HepG2 (cell line): ENCODE results near the gene ANKRD40. TPM values are rescaled to one million over a fixed set of nuclear protein-coding genes. Genes with fewer than 3 reads are reported as not detected.

Experiments
- BORCS8-MEF2B ChIP-seq: sonication (generic); formaldehyde crosslinking; IDR thresholded peaks from 2 replicates; pipeline ENCODE4 v1.8.0; 2022; ENCODE audit warnings: mild to moderate bottlenecking, missing genetic modification reagents
- CCDC6 ChIP-seq: sonication (generic); formaldehyde crosslinking; IDR thresholded peaks from 2 replicates; pipeline ENCODE4 v1.8.1; 2022; ENCODE audit warnings: mild to moderate bottlenecking, missing genetic modification reagents, moderate library complexity
- MAF1 ChIP-seq: sonication (generic); formaldehyde crosslinking; IDR thresholded peaks from 2 replicates; pipeline ENCODE4 v1.5.0; 2020; ENCODE audit warnings: missing genetic modification reagents, borderline replicate concordance
- MED1 ChIP-seq: sonication (generic); formaldehyde crosslinking; IDR thresholded peaks from 2 replicates; pipeline ENCODE4 v1.4.0; 2020; ENCODE audit warnings: missing genetic modification reagents
- MLLT10 ChIP-seq: sonication (generic); formaldehyde crosslinking; IDR thresholded peaks from 2 replicates; pipeline ENCODE4 v1.4.0; 2020; ENCODE audit warnings: missing genetic modification reagents
- NFIB ChIP-seq: sonication (generic); formaldehyde crosslinking; IDR thresholded peaks from 2 replicates; pipeline ENCODE4 v1.9.0; 2021; ENCODE audit warnings: missing genetic modification reagents, mild to moderate bottlenecking, borderline replicate concordance
- PLRG1 ChIP-seq: fragments of 450-650 bp; conservative IDR thresholded peaks from 2 replicates; pipeline ENCODE4 v1.6.1; 2016
- SP2 ChIP-seq: sonication (generic); formaldehyde crosslinking; IDR thresholded peaks from 2 replicates; pipeline ENCODE4 v1.5.1; 2020; ENCODE audit warnings: mild to moderate bottlenecking, missing genetic modification reagents
- THAP11 ChIP-seq: IDR thresholded peaks from 2 replicates; pipeline ENCODE4 v1.6.1; 2016; ENCODE audit warnings: missing biosample characterization, missing genetic modification reagents
- TP53 ChIP-seq: sonication (generic); formaldehyde crosslinking; conservative IDR thresholded peaks from 2 replicates; pipeline ENCODE4 v1.4.0; 2020; ENCODE audit warnings: missing genetic modification reagents
- XBP1 ChIP-seq: sonication (generic); formaldehyde crosslinking; IDR thresholded peaks from 2 replicates; pipeline ENCODE4 v1.5.0; 2020; ENCODE audit warnings: missing genetic modification reagents
- ZFAT ChIP-seq: sonication (generic); formaldehyde crosslinking; conservative IDR thresholded peaks from 2 replicates; pipeline ENCODE4 v1.8.1; 2023; ENCODE audit warnings: missing genetic modification reagents, inconsistent platforms
- ZNF124 ChIP-seq: sonication (generic); formaldehyde crosslinking; IDR thresholded peaks from 2 replicates; pipeline ENCODE4 v1.4.0; 2020; ENCODE audit warnings: missing genetic modification reagents
- ZNF274 ChIP-seq: sonication (generic); formaldehyde crosslinking; IDR thresholded peaks from 2 replicates; pipeline ENCODE4 v1.5.1; 2020; ENCODE audit warnings: mild to moderate bottlenecking, missing genetic modification reagents
- ZNF333 ChIP-seq: sonication (generic); formaldehyde crosslinking; IDR thresholded peaks from 2 replicates; pipeline ENCODE4 v1.4.0; 2020; ENCODE audit warnings: mild to moderate bottlenecking, missing genetic modification reagents, borderline replicate concordance
- ZNF335 ChIP-seq: sonication (generic); formaldehyde crosslinking; IDR thresholded peaks from 2 replicates; pipeline ENCODE4 v1.4.0; 2020; ENCODE audit warnings: missing genetic modification reagents
- ZNF432 ChIP-seq: sonication (generic); formaldehyde crosslinking; IDR thresholded peaks from 2 replicates; pipeline ENCODE4 v1.5.0; 2020; ENCODE audit warnings: missing genetic modification reagents, mild to moderate bottlenecking, borderline replicate concordance
- ZNF556 ChIP-seq: sonication (generic); formaldehyde crosslinking; IDR thresholded peaks from 2 replicates; pipeline ENCODE4 v1.4.0; 2020; ENCODE audit warnings: mild to moderate bottlenecking, missing genetic modification reagents, borderline replicate concordance
- ZNF775 ChIP-seq: sonication (generic); formaldehyde crosslinking; IDR thresholded peaks from 2 replicates; pipeline ENCODE4 v1.4.0; 2020; ENCODE audit warnings: missing genetic modification reagents, mild to moderate bottlenecking, moderate library complexity, borderline replicate concordance
- ZSCAN30 ChIP-seq: sonication (generic); formaldehyde crosslinking; IDR thresholded peaks from 2 replicates; pipeline ENCODE4 v1.5.0; 2020; ENCODE audit warnings: mild to moderate bottlenecking, missing genetic modification reagents
- polyA plus RNA-seq, 8 experiments: library from polyadenylated mRNA; depleted of rRNA in 3 of 8; stranded (reverse) in 7 of 8; unstranded in 1 of 8; fragments of >200 nt; fragmentation: Illumina TruSeq in 4 of 8; extraction: Trizol in 4 of 8; gene quantifications; 2 replicates each; pipeline versions ENCODE4 v1.2.1 to v1.2.3, GENCODE V29; 2011 to 2016; ENCODE audit warnings: low read depth in 4 of 8, missing spikeins in 1 of 8, mixed read lengths in 1 of 8; ENCODE audit not compliant: insufficient read depth in 1 of 8
- total RNA-seq, 5 experiments: library from RNA; depleted of rRNA; stranded (reverse); fragments of >200 nt; fragmentation: Illumina TruSeq; extraction: Trizol; gene quantifications; 2 replicates each; pipeline ENCODE4 v1.2.3, GENCODE V29; 2016; ENCODE audit warnings: low read depth in 1 of 5
- TF ChIP-seq, protein P1 (sequence below): sonication (generic); formaldehyde crosslinking; IDR thresholded peaks from 2 replicates; pipeline ENCODE4 v1.4.0; 2020; ENCODE audit warnings: missing genetic modification reagents, borderline replicate concordance
- TF ChIP-seq, protein P2 (sequence below): sonication (generic); formaldehyde crosslinking; IDR thresholded peaks from 2 replicates; pipeline ENCODE4 v1.8.0; 2022; ENCODE audit warnings: missing genetic modification reagents, mild to moderate bottlenecking, moderate library complexity, borderline replicate concordance

The ANKRD40 gene
- total and polyA plus RNA-seq, 2 of the 13 experiments (the other 11 are each of a cell fraction or from before 2014, with no cell fraction given), result 35.0 to 46.4 TPM

- peak; percentile 84 for TF ChIP-seq ZNF335 (CRISPR knock-in tag)
- TF ChIP-seq, protein P1, sequence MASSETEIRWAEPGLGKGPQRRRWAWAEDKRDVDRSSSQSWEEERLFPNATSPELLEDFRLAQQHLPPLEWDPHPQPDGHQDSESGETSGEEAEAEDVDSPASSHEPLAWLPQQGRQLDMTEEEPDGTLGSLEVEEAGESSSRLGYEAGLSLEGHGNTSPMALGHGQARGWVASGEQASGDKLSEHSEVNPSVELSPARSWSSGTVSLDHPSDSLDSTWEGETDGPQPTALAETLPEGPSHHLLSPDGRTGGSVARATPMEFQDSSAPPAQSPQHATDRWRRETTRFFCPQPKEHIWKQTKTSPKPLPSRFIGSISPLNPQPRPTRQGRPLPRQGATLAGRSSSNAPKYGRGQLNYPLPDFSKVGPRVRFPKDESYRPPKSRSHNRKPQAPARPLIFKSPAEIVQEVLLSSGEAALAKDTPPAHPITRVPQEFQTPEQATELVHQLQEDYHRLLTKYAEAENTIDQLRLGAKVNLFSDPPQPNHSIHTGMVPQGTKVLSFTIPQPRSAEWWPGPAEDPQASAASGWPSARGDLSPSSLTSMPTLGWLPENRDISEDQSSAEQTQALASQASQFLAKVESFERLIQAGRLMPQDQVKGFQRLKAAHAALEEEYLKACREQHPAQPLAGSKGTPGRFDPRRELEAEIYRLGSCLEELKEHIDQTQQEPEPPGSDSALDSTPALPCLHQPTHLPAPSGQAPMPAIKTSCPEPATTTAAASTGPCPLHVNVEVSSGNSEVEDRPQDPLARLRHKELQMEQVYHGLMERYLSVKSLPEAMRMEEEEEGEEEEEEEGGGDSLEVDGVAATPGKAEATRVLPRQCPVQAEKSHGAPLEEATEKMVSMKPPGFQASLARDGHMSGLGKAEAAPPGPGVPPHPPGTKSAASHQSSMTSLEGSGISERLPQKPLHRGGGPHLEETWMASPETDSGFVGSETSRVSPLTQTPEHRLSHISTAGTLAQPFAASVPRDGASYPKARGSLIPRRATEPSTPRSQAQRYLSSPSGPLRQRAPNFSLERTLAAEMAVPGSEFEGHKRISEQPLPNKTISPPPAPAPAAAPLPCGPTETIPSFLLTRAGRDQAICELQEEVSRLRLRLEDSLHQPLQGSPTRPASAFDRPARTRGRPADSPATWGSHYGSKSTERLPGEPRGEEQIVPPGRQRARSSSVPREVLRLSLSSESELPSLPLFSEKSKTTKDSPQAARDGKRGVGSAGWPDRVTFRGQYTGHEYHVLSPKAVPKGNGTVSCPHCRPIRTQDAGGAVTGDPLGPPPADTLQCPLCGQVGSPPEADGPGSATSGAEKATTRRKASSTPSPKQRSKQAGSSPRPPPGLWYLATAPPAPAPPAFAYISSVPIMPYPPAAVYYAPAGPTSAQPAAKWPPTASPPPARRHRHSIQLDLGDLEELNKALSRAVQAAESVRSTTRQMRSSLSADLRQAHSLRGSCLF (CRISPR knock-in tag), result peak; percentile 25; the same call in 1 of the 2 replicates
- 0 out of 2 replicates have a peak, but pooled peaks have one; percentile 63 for TF ChIP-seq ZSCAN30 (CRISPR knock-in tag)
- peak; percentile 92 for TF ChIP-seq BORCS8-MEF2B
- TF ChIP-seq ZFAT (CRISPR knock-in tag), result 0 out of 2 replicates have a peak, but pooled peaks have one; percentile 25
- TF ChIP-seq MLLT10 (CRISPR knock-in tag), result no peak
- TF ChIP-seq, protein P2, sequence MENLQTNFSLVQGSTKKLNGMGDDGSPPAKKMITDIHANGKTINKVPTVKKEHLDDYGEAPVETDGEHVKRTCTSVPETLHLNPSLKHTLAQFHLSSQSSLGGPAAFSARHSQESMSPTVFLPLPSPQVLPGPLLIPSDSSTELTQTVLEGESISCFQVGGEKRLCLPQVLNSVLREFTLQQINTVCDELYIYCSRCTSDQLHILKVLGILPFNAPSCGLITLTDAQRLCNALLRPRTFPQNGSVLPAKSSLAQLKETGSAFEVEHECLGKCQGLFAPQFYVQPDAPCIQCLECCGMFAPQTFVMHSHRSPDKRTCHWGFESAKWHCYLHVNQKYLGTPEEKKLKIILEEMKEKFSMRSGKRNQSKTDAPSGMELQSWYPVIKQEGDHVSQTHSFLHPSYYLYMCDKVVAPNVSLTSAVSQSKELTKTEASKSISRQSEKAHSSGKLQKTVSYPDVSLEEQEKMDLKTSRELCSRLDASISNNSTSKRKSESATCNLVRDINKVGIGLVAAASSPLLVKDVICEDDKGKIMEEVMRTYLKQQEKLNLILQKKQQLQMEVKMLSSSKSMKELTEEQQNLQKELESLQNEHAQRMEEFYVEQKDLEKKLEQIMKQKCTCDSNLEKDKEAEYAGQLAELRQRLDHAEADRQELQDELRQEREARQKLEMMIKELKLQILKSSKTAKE (CRISPR knock-in tag), result peak; percentile 63
- peak; percentile 76 for TF ChIP-seq MED1 (CRISPR knock-in tag)
- TF ChIP-seq ZNF775 (CRISPR knock-in tag), result no peak; the same call in 1 of the 2 replicates
- no peak for TF ChIP-seq ZNF333 (CRISPR knock-in tag)
- TF ChIP-seq ZNF556 (CRISPR knock-in tag), result peak; percentile 94
- TF ChIP-seq SP2 (CRISPR knock-in tag), result no peak
- TF ChIP-seq NFIB (CRISPR knock-in tag), result no peak
- TF ChIP-seq XBP1 (CRISPR knock-in tag), result no peak
- TF ChIP-seq PLRG1, result no peak
- TF ChIP-seq CCDC6 (CRISPR knock-in tag), result peak; percentile 78; the same call in 1 of the 2 replicates
- peak; percentile 93 for TF ChIP-seq THAP11 (CRISPR knock-in tag)
- peak; percentile 91 for TF ChIP-seq ZNF124 (CRISPR knock-in tag)
- TF ChIP-seq MAF1 (CRISPR knock-in tag), result peak; percentile 78
- TF ChIP-seq TP53, result peak; percentile 13; the same call in 1 of the 2 replicates
- no peak for TF ChIP-seq ZNF432 (CRISPR knock-in tag)
- peak; percentile 95 for TF ChIP-seq ZNF274 (CRISPR knock-in tag)
Observed at GRCh38 chr17:50719144-50719923, 11.6 kb upstream of the ANKRD40 start, which contains the start of gene LUC7L3 (continued).
